NCI-H526 treated with DMSO at 0.1 percent for 48 hours (cell line): ENCODE data around the gene GRAP.

ENCODE experiments used
- DNase-seq: peaks from one replicate; lab custom pipeline; 2025; lab: John Stamatoyannopoulos, UW

The GRAP gene

GRCh38 chr17:19018600-19018950, 28.2 kb downstream of the GRAP start:
- no peak for DNase-seq

- no peak for DNase-seq
Observed at GRCh38 chr17:19017804-19018599, 28.8 kb downstream of the GRAP start.

- no peak for DNase-seq
Observed at GRCh38 chr17:19017401-19017800, 29.4 kb downstream of the GRAP start.

GRCh38 chr17:19016881-19017280, 29.9 kb downstream of the GRAP start:
- no peak for DNase-seq

- DNase-seq, result no peak
Observed at GRCh38 chr17:19016297-19016696, 30.5 kb downstream of the GRAP start.

GRCh38 chr17:19015428-19015827, 31.3 kb downstream of the GRAP start:
- DNase-seq, result no peak

- no peak for DNase-seq
Observed at GRCh38 chr17:19014628-19015215, 32.0 kb downstream of the GRAP start.

GRCh38 chr17:19013806-19014627, 32.7 kb downstream of the GRAP start:
- no peak for DNase-seq

- DNase-seq, result no peak
Observed at GRCh38 chr17:19013226-19013625, 33.5 kb downstream of the GRAP start.

GRCh38 chr17:19012171-19013080, 34.3 kb downstream of the GRAP start:
- DNase-seq, result no peak

- DNase-seq, result no peak
Observed at GRCh38 chr17:19011581-19011980, 35.2 kb downstream of the GRAP start.

- DNase-seq, result no peak
Observed at GRCh38 chr17:19010729-19011505, 35.8 kb downstream of the GRAP start.

GRCh38 chr17:19009970-19010369, 36.8 kb downstream of the GRAP start:
- DNase-seq, result no peak

- no peak for DNase-seq
Observed at GRCh38 chr17:19006698-19007097, 40.1 kb downstream of the GRAP start.

GRCh38 chr17:19005789-19006430, 40.8 kb downstream of the GRAP start:
- no peak for DNase-seq

GRCh38 chr17:19005137-19005773, 41.5 kb downstream of the GRAP start:
- DNase-seq, result no peak

- DNase-seq, result peak; percentile 15
Observed at GRCh38 chr17:19004421-19005136, 42.2 kb downstream of the GRAP start, which contains the start of gene FAM83G. Gene FAM83G, minus strand, starts transcription at chr17:19004764. Its CDS starts 723 bp downstream, at chr17:19004041.

- DNase-seq, result peak; percentile 21
Observed at GRCh38 chr17:19003543-19004420, 43.0 kb downstream of the GRAP start.
